ENCODE results near the gene PCDHA3.
"Not testable (repeated sequence)": the region's sequence is repeated elsewhere in the genome, so short reads cannot be mapped to it uniquely, and the experiment has no call there.

The PCDHA3 gene

DNA sequence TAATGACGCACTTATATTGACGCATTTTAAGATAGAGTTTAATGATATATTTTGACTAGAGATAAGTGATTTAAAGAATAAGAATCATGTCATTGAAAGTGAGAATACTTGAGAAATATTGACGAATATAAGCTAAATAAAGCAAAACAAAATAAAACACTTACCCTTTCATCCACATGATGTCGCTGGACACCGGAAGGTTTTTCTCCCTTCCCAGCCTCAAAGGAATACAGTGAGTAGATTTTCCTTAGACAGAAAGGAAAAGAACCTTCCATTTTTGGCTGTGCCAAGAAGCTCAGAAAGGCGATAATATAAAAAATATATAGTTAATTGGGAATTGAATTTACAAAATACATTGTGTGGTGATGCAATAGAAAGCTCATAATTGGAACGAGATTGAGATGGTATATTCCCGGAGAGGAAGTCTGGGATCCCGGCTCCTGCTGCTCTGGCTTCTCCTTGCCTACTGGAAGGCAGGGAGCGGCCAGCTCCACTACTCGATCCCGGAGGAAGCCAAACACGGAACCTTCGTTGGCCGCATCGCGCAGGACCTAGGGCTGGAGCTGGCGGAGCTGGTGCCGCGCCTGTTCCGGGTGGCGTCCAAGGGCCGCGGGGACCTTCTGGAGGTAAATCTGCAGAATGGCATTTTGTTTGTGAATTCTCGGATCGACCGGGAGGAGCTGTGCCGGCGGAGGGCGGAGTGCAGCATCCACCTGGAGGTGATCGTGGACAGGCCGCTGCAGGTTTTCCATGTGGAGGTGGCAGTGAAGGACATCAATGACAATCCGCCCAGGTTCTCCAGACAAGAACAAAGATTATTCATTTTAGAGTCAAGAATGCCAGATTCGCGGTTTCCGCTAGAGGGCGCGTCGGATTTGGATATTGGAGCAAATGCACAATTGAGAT lies 20.8 kb downstream of the PCDHA3 start, which contains the start of gene PCDHA5:
Gene PCDHA5 (plus strand): TSS at position 239 of the 906 bp plus-strand sequence.
- no peak for DNase-seq

- DNase-seq: no peak
Observed at GRCh38 chr5:140822281-140822629, 21.4 kb downstream of the PCDHA3 start.

- DNase-seq: not testable (repeated sequence)
Observed at GRCh38 chr5:140822969-140823368, 22.1 kb downstream of the PCDHA3 start.

- DNase-seq: no peak
Observed at GRCh38 chr5:140823475-140823874, 22.6 kb downstream of the PCDHA3 start.

GRCh38 chr5:140827704-140828361 lies 27.0 kb downstream of the PCDHA3 start, which contains the start of gene PCDHA6:
PCDHA6 (plus strand) TSS chr5:140827960; CDS start chr5:140828092, 132 bp downstream.
- DNase-seq: no peak

DNA sequence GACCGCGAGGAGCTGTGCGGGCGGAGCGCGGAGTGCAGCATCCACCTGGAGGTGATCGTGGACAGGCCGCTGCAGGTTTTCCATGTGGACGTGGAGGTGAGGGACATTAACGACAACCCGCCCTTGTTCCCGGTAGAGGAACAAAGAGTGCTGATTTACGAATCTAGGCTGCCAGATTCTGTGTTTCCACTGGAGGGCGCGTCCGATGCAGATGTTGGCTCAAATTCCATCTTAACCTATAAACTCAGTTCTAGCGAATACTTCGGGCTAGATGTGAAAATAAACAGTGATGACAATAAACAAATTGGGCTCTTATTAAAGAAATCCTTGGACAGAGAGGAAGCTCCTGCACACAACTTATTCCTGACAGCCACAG lies 27.5 kb downstream of the PCDHA3 start:
- no peak for DNase-seq

DNA sequence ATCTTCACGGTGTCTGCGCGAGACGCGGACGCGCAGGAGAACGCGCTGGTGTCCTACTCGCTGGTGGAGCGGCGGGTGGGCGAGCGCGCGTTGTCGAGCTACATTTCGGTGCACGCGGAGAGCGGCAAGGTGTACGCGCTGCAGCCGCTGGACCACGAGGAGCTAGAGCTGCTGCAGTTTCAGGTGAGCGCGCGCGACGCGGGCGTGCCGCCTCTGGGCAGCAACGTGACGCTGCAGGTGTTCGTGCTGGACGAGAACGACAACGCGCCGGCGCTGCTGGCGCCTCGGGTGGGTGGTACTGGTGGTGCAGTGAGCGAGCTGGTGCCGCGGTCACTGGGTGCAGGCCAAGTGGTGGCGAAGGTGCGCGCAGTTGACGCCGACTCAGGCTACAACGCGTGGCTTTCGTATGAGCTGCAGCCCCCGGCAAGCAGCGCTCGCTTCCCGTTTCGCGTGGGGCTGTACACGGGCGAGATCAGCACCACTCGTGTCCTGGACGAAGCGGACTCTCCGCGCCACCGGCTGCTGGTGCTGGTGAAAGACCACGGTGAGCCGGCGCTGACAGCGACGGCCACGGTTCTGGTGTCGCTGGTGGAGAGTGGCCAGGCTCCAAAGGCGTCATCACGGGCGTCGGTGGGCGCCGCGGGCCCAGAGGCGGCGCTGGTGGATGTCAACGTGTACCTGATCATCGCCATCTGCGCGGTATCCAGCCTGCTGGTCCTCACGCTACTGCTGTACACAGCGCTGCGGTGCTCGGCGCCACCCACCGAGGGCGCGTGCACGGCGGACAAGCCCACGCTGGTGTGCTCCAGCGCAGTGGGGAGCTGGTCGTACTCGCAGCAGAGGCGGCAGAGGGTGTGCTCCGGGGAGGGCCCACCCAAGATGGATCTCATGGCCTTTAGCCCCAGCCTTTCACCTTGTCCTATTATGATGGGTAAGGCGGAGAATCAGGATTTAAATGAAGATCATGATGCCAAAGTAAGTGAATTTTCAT lies 28.9 kb downstream of the PCDHA3 start:
- DNase-seq: not testable (repeated sequence)

DNA sequence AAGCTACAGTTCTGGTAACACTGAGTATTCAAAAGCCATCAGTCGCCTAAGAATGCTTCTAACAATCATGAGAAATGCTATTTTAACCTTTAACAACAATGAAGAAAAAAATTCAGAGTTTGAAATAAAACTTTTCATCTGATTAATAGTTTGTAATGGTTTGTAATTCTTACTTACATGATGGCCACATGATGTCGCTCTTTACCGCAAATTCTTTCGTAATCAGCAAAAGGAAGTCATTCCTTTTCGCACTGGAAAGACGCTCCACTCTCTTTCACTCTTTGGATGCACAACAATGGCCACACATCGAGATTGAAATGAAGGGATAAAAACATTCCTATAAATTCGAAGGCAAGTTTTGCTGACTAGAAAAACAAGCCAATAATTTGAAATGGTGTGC lies 33.1 kb downstream of the PCDHA3 start, which contains the start of gene PCDHA7:
Gene PCDHA7 (plus strand): TSS at position 277 of the 400 bp plus-strand sequence. CDS start 115 bp downstream, at position 392.
- DNase-seq: no peak

DNA sequence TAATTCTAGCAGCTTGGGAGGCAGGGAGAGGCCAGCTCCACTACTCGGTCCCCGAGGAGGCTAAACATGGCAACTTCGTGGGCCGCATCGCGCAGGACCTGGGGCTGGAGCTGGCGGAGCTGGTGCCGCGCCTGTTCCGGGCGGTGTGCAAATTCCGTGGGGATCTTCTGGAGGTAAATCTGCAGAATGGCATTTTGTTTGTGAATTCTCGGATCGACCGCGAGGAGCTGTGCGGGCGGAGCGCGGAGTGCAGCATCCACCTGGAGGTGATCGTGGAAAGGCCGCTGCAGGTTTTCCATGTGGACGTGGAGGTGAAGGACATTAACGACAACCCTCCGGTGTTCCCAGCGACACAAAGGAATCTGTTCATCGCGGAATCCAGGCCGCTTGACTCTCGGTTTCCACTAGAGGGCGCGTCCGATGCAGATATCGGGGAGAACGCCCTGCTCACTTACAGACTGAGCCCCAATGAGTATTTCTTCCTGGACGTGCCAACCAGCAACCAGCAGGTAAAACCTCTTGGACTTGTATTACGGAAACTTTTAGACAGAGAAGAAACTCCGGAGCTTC lies 33.7 kb downstream of the PCDHA3 start:
- DNase-seq: not testable (repeated sequence)

DNA sequence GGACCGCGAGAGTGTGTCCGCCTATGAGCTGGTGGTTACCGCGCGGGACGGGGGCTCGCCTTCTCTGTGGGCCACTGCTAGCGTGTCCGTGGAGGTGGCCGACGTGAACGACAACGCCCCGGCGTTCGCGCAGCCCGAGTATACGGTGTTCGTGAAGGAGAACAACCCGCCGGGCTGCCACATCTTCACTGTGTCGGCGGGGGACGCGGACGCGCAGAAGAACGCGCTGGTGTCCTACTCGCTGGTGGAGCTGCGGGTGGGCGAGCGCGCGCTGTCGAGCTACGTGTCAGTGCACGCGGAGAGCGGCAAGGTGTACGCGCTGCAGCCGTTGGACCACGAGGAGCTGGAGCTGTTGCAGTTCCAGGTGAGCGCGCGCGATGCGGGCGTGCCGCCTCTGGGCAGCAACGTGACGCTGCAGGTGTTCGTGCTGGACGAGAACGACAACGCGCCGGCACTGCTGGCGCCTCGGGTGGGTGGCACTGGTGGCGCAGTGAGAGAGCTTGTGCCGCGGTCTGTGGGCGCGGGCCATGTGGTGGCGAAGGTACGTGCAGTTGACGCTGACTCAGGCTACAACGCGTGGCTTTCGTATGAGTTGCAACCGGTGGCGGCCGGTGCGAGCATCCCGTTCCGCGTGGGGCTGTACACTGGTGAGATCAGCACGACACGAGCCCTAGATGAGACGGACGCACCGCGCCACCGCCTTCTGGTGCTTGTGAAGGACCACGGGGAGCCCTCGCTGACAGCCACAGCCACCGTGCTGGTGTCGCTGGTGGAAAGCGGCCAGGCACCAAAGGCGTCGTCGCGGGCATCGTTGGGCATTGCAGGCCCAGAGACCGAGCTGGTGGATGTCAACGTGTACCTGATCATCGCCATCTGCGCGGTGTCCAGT lies 35.0 kb downstream of the PCDHA3 start:
- DNase-seq: no peak

DNA sequence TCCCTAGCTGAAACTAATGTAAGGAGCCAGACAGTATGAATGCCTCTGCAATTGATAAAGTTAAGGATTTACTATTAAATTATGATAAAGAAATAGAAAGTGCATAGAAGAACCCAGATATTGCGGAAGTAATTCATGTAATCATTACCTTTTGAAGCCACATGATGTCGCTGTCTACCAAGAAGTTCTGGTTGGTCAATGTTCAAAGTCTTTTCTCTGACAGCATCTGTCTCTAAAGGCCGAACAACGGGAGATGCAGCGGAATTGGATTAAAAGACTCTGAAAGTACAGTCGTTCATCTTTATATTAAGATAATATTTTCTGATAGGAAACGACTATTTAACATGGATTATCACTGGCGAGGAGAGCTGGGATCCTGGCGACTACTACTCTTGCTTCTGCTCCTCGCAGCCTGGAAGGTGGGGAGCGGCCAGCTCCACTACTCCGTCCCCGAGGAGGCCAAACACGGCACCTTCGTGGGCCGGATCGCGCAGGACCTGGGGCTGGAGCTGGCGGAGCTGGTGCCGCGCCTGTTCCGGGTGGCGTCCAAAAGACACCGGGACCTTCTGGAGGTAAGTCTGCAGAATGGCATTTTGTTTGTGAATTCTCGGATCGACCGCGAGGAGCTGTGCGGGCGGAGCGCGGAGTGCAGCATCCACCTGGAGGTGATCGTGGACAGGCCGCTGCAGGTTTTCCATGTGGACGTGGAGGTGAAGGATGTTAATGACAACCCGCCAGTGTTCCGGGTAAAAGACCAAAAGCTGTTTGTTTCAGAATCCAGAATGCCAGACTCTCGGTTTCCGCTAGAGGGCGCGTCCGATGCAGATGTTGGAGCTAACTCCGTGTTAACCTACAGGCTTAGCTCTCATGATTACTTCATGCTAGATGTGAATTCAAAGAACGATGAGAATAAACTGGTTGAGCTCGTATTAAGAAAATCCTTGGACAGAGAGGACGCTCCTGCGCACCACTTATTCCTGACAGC lies 40.4 kb downstream of the PCDHA3 start, which contains the start of gene PCDHA8:
Gene PCDHA8 (plus strand): TSS at position 210 of the 985 bp plus-strand sequence. CDS start 135 bp downstream, at position 345.
- DNase-seq: no peak

GRCh38 chr5:140842798-140843733 lies 42.2 kb downstream of the PCDHA3 start:
- DNase-seq: no peak

GRCh38 chr5:140848139-140849102 lies 47.6 kb downstream of the PCDHA3 start, which contains the start of gene PCDHA9:
PCDHA9 (plus strand) TSS chr5:140848382; CDS start chr5:140848496, 114 bp downstream.
- DNase-seq: not testable (repeated sequence)

DNA sequence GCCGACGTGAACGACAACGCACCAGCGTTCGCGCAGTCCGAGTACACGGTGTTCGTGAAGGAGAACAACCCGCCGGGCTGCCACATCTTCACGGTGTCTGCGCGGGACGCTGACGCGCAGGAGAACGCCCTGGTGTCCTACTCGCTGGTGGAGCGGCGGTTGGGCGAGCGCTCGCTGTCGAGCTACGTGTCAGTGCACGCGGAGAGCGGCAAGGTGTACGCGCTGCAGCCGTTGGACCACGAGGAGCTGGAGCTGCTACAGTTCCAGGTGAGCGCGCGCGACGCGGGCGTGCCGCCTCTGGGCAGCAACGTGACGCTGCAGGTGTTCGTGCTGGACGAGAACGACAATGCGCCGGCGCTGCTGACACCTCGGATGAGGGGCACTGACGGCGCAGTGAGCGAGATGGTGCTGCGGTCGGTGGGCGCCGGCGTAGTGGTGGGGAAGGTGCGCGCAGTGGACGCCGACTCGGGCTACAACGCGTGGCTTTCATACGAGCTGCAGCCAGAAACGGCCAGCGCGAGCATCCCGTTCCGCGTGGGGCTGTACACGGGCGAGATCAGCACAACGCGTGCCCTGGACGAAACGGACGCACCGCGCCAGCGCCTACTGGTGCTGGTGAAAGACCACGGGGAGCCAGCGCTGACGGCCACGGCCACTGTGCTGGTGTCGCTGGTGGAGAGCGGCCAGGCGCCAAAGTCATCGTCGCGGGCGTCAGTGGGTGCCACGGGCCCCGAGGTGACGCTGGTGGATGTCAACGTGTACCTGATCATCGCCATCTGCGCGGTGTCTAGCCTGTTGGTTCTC lies 49.2 kb downstream of the PCDHA3 start:
- DNase-seq: not testable (repeated sequence)

Measured in left hindlimb (tissue), 1 donor.